GM18526 (cell line): ENCODE measurements around the gene FNBP1.

Experiments
- POLR2A ChIP-seq: IDR thresholded peaks from 3 replicates; pipeline ENCODE4 v1.6.1; 2011; ENCODE audit not compliant: insufficient read length; ENCODE audit errors: extremely low read depth

The FNBP1 gene

DNA sequence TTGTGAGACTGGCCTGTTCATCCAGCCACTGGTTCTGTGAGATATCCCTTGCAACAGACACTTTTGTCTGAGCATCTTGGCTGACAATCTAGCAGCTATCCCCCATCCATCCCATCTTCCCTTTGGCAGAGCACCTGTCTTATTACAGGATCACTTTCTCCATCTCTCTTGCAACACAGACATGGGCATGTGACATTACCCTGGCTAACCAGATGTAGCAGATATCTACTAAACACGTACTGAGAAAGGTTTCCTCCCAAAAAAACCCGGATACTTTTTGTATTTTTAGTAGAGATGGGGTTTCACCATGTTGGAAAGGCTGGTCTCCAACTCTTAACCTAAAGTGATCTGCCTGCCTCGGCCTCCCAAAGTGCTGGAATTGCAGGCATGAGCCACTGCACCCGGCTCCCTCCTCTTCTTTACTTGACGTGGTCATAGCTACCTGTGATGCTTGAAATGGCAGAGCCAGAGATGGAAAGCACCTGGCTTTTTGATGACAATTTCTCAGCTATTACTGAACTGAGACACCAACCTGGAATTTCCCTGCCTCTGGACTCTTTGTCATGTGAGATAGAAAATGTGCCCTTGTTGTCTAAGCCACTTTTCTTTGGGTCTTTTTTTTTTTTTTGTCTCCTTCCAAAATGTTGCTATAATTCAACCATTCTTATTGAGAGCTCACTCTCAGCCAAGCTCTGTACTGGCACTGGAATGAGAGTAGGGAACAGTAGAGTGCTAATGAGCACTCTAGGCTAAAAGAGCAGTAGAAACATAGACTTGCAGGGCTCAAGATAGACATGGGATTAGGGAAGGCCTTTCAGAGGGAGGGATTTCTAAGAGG lies 32.6 kb downstream of the FNBP1 start:
- no peak for TF ChIP-seq POLR2A

DNA sequence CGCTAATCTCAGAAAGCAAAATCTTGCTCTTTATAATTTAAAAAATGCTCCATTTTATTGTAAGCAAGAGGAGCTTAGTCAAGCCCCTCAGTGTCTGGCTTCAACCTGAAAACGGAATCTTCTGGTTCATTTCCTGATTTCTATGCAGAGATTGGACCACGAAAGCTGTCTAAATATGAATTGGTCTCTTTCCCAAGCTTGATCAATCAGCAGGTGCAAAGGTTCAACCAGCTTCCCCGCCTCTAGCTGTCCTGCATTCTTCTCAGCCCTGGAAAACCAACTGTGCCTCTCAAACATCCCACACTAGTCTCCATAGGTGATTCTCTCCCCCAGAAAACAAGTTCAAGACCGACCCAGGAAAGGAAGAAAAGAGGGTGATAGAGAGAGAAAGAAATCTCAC lies 34.5 kb downstream of the FNBP1 start:
- no peak for TF ChIP-seq POLR2A

DNA sequence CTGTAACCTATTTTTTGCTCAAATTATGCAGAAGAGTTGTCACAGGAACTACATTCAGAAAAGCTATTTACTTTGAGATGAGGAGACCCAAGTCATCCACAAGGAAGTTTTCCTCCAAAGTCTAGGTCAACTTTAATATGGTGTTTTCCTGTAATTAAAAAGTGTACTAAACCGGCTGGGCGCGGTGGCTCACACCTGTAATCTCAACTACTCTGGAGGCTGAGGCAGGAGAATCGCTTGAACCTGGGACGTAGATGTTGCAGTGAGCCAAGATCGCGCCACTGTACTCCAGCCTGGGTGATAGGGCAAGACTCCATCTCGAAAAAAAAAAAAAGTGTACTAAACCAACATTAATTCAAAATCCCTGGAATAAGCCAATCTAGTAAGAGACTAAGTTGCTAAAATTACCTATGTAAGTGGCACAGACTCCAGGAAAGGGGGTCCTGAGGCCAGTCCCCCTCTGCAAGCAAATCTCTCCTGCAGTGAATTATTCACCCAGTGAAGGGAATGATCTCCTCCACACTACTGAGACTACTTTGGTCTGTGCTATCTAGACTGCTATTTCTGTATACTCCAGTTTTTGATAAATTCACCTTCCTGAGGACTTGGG lies 38.9 kb downstream of the FNBP1 start:
- TF ChIP-seq POLR2A: no peak

DNA sequence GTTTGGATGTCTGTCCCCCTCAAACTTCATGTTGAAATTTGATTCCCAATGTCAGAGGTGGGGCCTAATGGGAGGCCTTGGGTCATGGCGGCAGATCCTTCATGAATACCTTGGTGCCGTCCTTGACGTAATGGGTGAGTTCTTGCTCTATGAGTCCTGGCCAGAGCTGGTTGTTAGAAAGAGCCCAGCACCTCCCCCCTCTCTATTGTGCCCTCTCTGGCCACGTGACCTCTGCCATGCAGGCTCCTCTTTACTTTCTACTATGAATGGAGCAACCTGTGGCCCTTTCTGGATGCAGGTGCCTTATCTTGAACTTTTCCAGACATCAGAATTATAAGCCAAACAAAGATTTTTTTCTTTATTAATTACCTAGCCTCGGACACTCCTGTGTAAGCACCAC lies 40.7 kb downstream of the FNBP1 start:
- TF ChIP-seq POLR2A: no peak

DNA sequence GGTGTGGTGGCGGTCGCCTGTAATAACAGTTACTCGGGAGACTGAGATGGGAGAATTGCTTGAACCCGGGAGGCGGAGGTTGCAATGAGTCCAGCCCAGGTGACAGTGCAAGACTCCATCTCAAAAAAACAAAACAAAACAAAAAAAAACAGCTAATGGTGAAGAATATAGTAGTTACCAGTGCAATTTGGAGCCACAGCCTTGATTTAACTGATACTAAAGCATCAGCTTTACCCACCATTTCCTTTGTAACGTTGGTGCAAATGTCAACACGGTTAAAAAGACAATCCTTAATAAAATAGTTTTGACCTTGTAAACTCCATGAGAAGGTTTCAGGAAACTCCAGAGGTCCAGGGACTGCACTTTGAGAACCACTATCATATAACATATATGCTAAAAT lies 41.8 kb downstream of the FNBP1 start:
- no peak for TF ChIP-seq POLR2A

DNA sequence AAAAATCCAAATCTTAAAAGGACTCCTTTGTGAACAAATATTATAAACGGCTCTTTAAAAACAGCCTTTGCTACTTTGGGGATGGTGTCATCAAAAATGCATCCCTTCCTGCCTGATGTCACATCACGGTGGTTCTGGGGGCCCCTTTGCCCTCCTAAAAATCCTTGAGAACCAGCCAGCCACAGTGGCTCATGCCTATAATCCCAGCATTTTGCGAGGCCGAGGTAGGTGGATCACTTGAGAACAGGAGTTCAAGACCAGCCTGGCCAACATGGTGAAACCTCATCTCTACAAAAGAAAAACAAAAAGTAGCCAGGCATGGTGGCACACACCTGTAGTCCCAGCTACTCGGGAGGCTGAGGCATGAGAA lies 43.9 kb downstream of the FNBP1 start:
- TF ChIP-seq POLR2A: no peak

DNA sequence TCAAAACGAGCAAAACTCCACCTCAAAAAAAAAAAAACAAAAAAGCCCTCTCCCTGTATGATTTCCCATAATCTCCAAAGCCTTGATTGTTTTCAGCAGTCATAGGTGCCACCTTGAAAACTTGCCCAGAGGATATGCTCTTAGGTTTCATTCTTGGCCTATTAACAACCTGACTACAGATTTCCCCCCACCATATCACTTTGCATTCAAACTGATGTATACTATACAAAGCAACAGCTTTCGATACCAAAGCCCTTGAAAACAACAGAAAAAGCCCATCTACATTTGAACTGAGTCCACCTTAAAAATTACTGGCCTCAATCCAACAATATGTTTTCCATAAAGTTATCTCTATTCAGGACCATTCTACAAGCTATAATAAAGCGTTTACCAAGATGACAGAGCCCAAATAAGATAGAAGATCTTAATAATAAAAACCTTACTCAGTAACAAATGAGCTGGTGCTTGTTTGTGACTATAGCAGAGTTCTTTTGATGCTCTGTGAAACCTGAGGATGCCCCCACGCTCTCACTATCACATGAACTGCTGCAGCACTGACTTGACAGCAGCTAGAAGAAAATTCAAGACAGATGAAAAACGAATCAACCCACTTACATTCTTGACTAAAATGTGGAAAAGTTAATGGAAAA lies 44.4 kb downstream of the FNBP1 start:
- TF ChIP-seq POLR2A: no peak

DNA sequence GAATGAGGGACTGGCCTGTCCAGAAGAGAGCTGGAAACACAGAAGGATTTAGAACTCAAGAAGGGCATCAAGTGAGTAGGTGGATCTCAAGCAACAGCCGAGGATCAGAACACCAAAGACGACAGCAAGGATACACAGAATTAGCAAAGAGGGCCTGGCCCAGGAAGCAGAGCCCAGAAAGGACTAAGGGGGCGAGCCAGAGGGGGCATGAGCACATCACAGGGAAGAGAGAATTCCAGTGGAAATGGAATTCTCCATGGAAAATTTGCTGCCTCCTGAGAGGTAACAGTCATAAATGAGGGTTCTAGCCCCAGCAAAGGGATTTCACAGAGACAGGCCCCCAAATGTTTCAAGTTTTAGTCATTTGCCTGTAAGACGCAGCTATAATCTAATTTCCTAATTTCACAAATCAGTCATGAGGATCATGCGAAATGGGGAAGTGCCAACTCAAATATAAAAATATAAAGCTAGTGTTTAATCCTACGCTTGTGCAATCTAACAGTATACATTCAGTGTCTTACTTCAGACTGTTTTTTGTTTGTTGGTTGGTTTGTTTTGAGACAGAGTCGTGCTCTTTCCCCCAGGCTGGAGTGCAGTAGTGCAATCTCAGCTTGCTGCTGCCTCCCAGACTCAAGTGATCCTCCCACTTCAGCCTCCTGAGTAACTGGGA lies 46.7 kb downstream of the FNBP1 start:
- peak; percentile 4 for TF ChIP-seq POLR2A

DNA sequence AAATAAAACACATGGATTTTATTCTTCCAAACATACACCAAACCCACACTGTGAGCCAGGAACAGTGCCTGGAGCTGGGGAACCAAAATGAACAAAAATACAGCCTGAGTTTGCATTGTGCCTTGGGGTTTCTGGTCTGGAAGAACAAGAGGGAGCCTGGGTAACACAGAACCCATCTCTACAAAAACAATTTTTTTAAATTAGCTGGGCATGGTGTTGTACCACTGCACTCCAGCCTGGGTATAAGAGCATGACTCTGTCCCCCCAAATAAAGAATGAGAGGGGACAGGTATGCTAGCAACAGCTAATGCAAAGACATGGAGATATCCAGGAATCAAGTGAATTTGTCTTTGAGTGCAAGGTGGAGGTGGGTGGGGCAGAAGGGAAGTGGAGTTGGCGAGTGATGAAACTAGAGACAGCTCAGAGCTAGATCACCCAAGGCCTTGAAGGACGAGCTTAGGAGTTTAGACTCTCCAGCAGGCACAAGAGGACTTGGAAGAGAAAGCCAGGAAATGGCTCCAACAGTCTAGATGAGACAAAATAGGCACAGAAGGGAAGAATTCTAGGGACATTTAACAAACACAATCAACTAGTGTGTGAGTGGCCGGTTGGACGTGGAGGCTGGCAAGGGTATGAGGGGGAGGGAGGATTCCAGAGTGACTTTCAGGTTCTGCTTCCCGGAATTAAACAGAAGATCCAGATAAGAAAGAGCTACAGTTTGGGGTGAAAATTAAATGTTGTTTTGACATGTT lies 47.4 kb downstream of the FNBP1 start:
- TF ChIP-seq POLR2A: no peak

DNA sequence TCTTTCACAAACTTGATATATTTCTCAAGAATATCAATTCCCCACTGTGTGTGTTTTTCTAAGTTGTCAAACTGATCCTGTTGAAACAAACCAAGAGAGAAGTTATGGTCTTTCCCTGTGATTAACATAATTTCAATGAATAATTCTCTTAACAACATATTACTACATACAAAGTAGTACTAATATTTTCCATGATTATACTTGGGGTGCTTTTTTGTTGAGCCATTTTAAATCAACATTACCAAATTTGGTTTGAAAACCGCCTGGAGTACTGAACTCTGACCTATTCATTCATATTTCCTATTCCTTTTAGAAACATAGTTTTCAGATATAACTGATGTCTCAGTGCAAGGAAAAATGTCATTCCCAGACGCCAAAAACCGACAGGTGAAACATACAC lies 48.1 kb downstream of the FNBP1 start:
- TF ChIP-seq POLR2A: no peak

DNA sequence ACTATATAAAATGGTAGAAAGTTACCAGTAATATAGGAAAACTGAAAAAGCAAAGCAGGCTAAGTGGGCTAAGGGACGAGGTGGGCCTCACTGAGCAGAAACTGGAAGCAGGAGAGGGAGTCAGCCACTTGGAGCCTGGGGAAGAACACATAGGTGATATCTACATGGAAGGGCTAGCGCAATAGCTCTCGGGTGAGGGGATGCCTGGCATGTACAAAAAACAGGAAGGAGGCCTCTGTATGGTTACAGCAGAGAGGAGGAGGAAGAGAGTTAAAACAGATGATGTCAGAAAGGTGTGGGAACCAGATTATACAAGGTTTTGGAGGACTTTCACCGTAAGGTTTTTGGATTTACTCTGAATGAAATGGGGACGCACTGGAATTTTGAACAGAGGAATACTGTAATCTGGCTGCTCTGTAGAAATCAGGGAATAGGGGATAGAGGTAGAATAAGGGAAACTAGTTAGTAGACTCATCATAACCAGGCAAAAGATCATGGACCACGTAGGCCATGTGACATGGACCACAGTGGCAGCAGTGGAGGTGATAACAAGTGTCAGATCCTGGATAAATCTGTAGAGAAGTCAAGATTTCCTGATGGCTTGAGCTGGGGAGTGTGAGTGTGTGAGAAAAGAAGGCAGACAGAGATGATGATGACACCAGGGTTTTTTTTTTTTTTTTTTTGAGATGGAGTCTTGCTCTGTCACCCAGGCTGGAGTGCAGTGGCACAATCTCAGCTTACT lies 52.5 kb downstream of the FNBP1 start:
- no peak for TF ChIP-seq POLR2A

DNA sequence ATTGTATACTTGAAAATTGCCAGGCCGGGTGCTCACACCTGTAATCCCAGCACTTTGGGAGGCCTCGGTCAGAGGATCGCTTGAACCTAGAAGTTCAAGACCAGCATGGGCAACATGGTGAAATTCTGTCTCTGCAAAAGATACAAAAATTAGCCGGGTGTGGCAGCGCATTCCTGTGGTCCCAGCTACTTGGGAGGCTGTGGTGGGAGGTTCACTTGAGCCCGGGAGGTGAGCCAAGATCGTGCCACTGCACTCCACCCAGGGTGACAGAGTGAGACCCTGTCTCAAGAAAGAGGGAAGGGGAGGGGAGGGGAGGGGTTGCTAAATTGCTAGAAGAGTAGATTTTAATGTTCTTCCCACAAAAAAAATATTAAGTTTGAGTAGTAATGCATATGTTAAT lies 53.2 kb downstream of the FNBP1 start:
- no peak for TF ChIP-seq POLR2A

DNA sequence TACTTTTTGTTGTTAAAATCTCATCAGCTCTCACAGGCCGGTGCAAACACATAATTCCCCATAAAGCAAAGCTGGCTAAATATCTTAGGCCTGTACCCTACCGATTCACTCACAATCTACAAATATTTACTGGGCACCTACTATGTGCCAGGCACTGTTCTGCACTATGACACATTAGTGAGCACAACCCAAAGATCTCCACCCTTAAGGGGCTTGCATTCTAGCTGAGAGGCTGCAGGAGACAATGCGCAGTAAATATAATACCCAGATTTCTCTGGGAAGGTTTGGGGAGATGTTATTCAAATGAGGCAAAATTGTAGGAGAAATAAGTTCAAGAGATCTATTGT lies 53.7 kb downstream of the FNBP1 start:
- no peak for TF ChIP-seq POLR2A

DNA sequence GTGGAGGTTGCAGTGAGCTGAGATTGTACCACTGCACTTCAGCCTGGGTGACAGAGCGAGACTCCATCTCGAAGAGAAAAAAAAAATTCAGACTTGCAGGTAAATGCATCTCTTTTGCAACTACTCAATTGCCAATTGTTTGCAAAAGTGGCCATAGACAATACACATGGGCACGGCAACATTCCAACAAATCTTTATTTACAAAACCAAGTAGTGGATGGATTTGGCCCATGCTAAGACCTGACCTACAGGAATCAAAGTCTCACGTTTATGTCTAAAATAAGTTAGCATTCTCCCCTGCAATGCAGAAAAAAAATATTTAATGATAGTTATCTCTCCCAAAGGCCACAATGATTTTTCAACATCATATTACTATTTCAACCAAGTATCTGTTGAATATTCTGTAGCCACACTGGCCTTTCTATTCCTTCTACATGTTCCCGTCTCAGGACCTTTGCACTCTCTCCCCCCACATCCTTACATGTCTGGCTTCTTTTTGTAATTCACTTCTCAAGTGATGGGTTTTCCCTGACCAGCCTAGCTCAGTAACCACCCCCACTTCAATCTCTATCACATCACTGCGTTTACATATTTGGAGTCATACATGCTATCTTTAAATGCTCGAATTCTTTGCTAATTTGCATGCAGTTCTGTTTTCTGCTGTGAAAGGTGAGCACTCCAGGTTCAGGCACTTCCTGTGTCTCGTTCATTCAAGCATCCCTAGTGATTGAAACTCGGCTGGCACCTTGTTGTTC lies 54.2 kb downstream of the FNBP1 start:
- peak; percentile 23 for TF ChIP-seq POLR2A
